ENCODE results near the gene E4F1. TPM values are rescaled to one million over a fixed set of nuclear protein-coding genes. Genes with fewer than 3 reads are reported as not detected.

The E4F1 gene
- total RNA-seq, 6 experiments from 2014 or later: 8.9 to 11.3 (median 10.4) TPM

- intact Hi-C loops (cut with DNase I): no loop called here
- 93% methylated on average over 9 of the region's 20 CpGs for WGBS (ENCODE audit: insufficient coverage, low coverage, low lambda C conversion rate, missing lambda C conversion rate)
- no peak for ATAC-seq
Observed at GRCh38 chr16:2186505-2186904, 36.9 kb upstream of the E4F1 start.

DNA sequence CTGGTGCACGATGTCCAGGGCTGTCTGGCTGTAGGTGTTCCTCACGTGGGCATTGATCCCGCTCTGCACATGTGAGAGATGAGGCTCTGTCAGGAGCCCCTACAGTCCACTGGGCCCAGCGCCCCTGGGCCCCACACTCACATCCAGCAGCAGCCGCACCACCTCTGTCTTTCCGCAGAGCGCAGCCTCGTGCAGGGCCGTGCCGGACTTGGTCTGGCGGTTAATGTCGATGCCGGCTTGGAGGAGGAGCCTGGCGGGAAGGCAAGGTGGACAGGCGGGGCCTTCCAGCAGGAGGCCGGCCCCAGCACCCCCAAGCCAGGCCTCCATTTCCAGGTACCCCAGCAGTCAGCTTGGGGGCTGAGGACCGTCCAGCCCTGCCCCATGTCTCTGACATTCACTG is 36.2 kb upstream of the E4F1 start:
- TF ChIP-seq POLR2A (IDR thresholded peaks at IDR 0.05): no peak
- TF ChIP-seq, protein P1, sequence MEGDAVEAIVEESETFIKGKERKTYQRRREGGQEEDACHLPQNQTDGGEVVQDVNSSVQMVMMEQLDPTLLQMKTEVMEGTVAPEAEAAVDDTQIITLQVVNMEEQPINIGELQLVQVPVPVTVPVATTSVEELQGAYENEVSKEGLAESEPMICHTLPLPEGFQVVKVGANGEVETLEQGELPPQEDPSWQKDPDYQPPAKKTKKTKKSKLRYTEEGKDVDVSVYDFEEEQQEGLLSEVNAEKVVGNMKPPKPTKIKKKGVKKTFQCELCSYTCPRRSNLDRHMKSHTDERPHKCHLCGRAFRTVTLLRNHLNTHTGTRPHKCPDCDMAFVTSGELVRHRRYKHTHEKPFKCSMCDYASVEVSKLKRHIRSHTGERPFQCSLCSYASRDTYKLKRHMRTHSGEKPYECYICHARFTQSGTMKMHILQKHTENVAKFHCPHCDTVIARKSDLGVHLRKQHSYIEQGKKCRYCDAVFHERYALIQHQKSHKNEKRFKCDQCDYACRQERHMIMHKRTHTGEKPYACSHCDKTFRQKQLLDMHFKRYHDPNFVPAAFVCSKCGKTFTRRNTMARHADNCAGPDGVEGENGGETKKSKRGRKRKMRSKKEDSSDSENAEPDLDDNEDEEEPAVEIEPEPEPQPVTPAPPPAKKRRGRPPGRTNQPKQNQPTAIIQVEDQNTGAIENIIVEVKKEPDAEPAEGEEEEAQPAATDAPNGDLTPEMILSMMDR (IDR thresholded peaks at IDR 0.05): no peak
- DNase-seq (no peak), ATAC-seq (no peak)
- Histone ChIP-seq H3K27ac (no peak overlapping the region), H3K4me1 (no peaks in the 10 kb centered on the region), H3K36me3 (no peaks in the 10 kb centered on the region), H3K27me3 (no peaks in the 10 kb centered on the region), H3K9me3 (no peaks in the 10 kb centered on the region), H3K4me3 (no peak overlapping the region)
- intact Hi-C loops (cut with DNase I): no loop called here
- 100% methylated on average over 1 of the region's 17 CpGs for WGBS (ENCODE audit: insufficient coverage, low coverage, low lambda C conversion rate, missing lambda C conversion rate)

More at GRCh38 chr16:2186505-2186904, 36.9 kb upstream of the E4F1 start:
- TF ChIP-seq, protein P1 (IDR thresholded peaks at IDR 0.05): no peak
- no peak for TF ChIP-seq POLR2A (IDR thresholded peaks at IDR 0.05)
- Histone ChIP-seq H3K27ac (no peak overlapping the region), H3K4me1 (no peaks in the 10 kb centered on the region), H3K4me3 (no peak overlapping the region), H3K36me3 (no peaks in the 10 kb centered on the region), H3K9me3 (no peaks in the 10 kb centered on the region), H3K27me3 (no peaks in the 10 kb centered on the region)
- DNase-seq: no peak

- Histone ChIP-seq H3K4me1 (no peaks in the 10 kb centered on the region), H3K36me3 (no peaks in the 10 kb centered on the region), H3K4me3 (no peak overlapping the region), H3K27ac (no peak overlapping the region), H3K9me3 (no peaks in the 10 kb centered on the region), H3K27me3 (no peaks in the 10 kb centered on the region)
- WGBS (ENCODE audit: insufficient coverage, low coverage, low lambda C conversion rate, missing lambda C conversion rate): 70% methylated on average over 2 of the region's 8 CpGs
- ATAC-seq (no peak), DNase-seq (no peak)
- TF ChIP-seq POLR2A (IDR thresholded peaks at IDR 0.05): no peak
- TF ChIP-seq, protein P1 (IDR thresholded peaks at IDR 0.05): no peak
- intact Hi-C loops (cut with DNase I): no loop called here
Observed at GRCh38 chr16:2188395-2188794, 35.0 kb upstream of the E4F1 start.

- Histone ChIP-seq H3K36me3 (no peaks in the 10 kb centered on the region), H3K4me3 (no peak overlapping the region), H3K4me1 (no peaks in the 10 kb centered on the region), H3K27ac (no peak overlapping the region), H3K9me3 (no peaks in the 10 kb centered on the region), H3K27me3 (no peaks in the 10 kb centered on the region)
- TF ChIP-seq, protein P1 (IDR thresholded peaks at IDR 0.05): no peak
- TF ChIP-seq POLR2A (IDR thresholded peaks at IDR 0.05): no peak
- WGBS (ENCODE audit: insufficient coverage, low coverage, low lambda C conversion rate, missing lambda C conversion rate): 84% methylated on average over 7 of the region's 25 CpGs
- DNase-seq: no peak
- no peak for ATAC-seq
- intact Hi-C loops (cut with DNase I): no loop called here
Observed at GRCh38 chr16:2189252-2189893, 34.0 kb upstream of the E4F1 start.
